ELF-1 (cell line): ENCODE measurements around the gene VSX1.

Experiments
- DNase-seq: peaks from one replicate; pipeline ENCODE4 v3.0.0-alpha.2; 2016; ENCODE audit warnings: low read depth, low spot score

Gene VSX1

GRCh38 chr20:25081730-25082497, at the start of gene VSX1:
VSX1 (minus strand) TSS chr20:25082141; CDS start chr20:25082096, 45 bp downstream.
- peak; percentile 25 for DNase-seq

GRCh38 chr20:25129908-25130307, 48.0 kb upstream of the VSX1 start:
- no peak for DNase-seq

- DNase-seq = no peak
Measured at GRCh38 chr20:25129428-25129827, 47.5 kb upstream of the VSX1 start.

- no peak for DNase-seq
Measured at GRCh38 chr20:25128649-25129048, 46.7 kb upstream of the VSX1 start.

GRCh38 chr20:25127761-25128537, 46.0 kb upstream of the VSX1 start:
- DNase-seq = no peak

- DNase-seq = no peak
Measured at GRCh38 chr20:25126204-25127029, 44.5 kb upstream of the VSX1 start.

GRCh38 chr20:25125636-25126035, 43.7 kb upstream of the VSX1 start:
- DNase-seq = no peak

GRCh38 chr20:25120920-25121319, 39.0 kb upstream of the VSX1 start:
- DNase-seq = no peak

GRCh38 chr20:25120457-25120856, 38.5 kb upstream of the VSX1 start:
- no peak for DNase-seq

- DNase-seq = no peak
Measured at GRCh38 chr20:25118529-25118928, 36.6 kb upstream of the VSX1 start.

GRCh38 chr20:25117990-25118389, 36.0 kb upstream of the VSX1 start:
- DNase-seq = no peak

GRCh38 chr20:25116739-25117458, 35.0 kb upstream of the VSX1 start:
- DNase-seq = no peak

- DNase-seq = no peak
Measured at GRCh38 chr20:25103526-25103925, 21.6 kb upstream of the VSX1 start.

- DNase-seq = no peak
Measured at GRCh38 chr20:25100914-25101313, 19.0 kb upstream of the VSX1 start.

- DNase-seq = no peak
Measured at GRCh38 chr20:25099601-25100140, 17.7 kb upstream of the VSX1 start.

GRCh38 chr20:25097498-25097897, 15.6 kb upstream of the VSX1 start:
- DNase-seq = no peak

- no peak for DNase-seq
Measured at GRCh38 chr20:25090492-25091429, 8.8 kb upstream of the VSX1 start.

GRCh38 chr20:25089662-25090061, 7.7 kb upstream of the VSX1 start:
- DNase-seq = no peak

GRCh38 chr20:25089096-25089495, 7.2 kb upstream of the VSX1 start:
- DNase-seq = no peak

- DNase-seq = no peak
Measured at GRCh38 chr20:25088267-25088666, 6.3 kb upstream of the VSX1 start.
